Activated CD8-positive, alpha-beta memory T cell treated with anti-CD3 and anti-CD28 coated beads for 1 hour (primary cell): ENCODE data around the gene ADARB2.
"Not testable (repeated sequence)": the region's sequence is repeated elsewhere in the genome, so short reads cannot be mapped to it uniquely, and the experiment has no call there.

Experiments
- DNase-seq, 2 donors: peaks; one replicate each; pipeline ENCODE4 v3.0.0-alpha.2; 2020; ENCODE audit warnings: low read depth in 1 of 2; ENCODE audit errors: extremely low read depth in 1 of 2

Gene ADARB2

GRCh38 chr10:1474376-1475097 lies 262.8 kb downstream of the ADARB2 start:
- DNase-seq = no peak

GRCh38 chr10:1473874-1474273 lies 263.5 kb downstream of the ADARB2 start:
- DNase-seq = no peak

- no peak for DNase-seq
These were observed 265.0 kb downstream of the ADARB2 start for GRCh38 chr10:1472178-1472958.

- DNase-seq = no peak
These were observed 268.5 kb downstream of the ADARB2 start for GRCh38 chr10:1468811-1469210.

- no peak for DNase-seq
These were observed 269.8 kb downstream of the ADARB2 start for GRCh38 chr10:1467334-1468076.

GRCh38 chr10:1465993-1466764 lies 271.1 kb downstream of the ADARB2 start:
- DNase-seq = no peak

GRCh38 chr10:1465418-1465911 lies 271.9 kb downstream of the ADARB2 start:
- no peak for DNase-seq

GRCh38 chr10:1464881-1465417 lies 272.4 kb downstream of the ADARB2 start:
- no peak for DNase-seq

GRCh38 chr10:1463971-1464370 lies 273.4 kb downstream of the ADARB2 start:
- not testable (repeated sequence) for DNase-seq

- no peak for DNase-seq
These were observed 274.2 kb downstream of the ADARB2 start for GRCh38 chr10:1462994-1463633.

GRCh38 chr10:1462521-1462920 lies 274.8 kb downstream of the ADARB2 start:
- DNase-seq = no peak

- no peak for DNase-seq
These were observed 275.3 kb downstream of the ADARB2 start for GRCh38 chr10:1462032-1462431.

- no peak for DNase-seq
These were observed 276.3 kb downstream of the ADARB2 start for GRCh38 chr10:1461016-1461415.

- DNase-seq = not testable (repeated sequence)
These were observed 277.7 kb downstream of the ADARB2 start for GRCh38 chr10:1459664-1460063.

- no peak for DNase-seq
These were observed 282.4 kb downstream of the ADARB2 start for GRCh38 chr10:1454951-1455350.

- no peak for DNase-seq
These were observed 282.9 kb downstream of the ADARB2 start for GRCh38 chr10:1454428-1454827.

- DNase-seq = no peak
These were observed 284.5 kb downstream of the ADARB2 start for GRCh38 chr10:1452777-1453176.

- no peak for DNase-seq
These were observed 285.4 kb downstream of the ADARB2 start for GRCh38 chr10:1451941-1452340.

- no peak for DNase-seq
These were observed 285.9 kb downstream of the ADARB2 start for GRCh38 chr10:1451362-1451888.
